Gastrocnemius medialis (tissue), 4 donors: ENCODE data around the gene CALN1. TPM values are rescaled to one million over a fixed set of nuclear protein-coding genes. Genes with fewer than 3 reads are reported as not detected.
"Not testable (repeated sequence)": the region's sequence is repeated elsewhere in the genome, so short reads cannot be mapped to it uniquely, and the experiment has no call there.

Source experiments
- ATAC-seq, 2 donors: fragments of 150-250 bp; one replicate each; pipeline ENCODE4 v1.9.1; 2016
- DNase-seq, 2 donors: peaks; one replicate each; pipeline ENCODE4 v3.0.0-alpha.2; 2019
- H3K27ac ChIP-seq, 4 donors: fragments of 200-600 bp; sonication (generic); 1 replicate in 1 of 4; 2 replicates in 3 of 4; pipeline ENCODE4 v1.5.1; 2016 to 2018; ENCODE audit warnings: mild to moderate bottlenecking in 2 of 4, moderate library complexity in 1 of 4
- H3K27me3 ChIP-seq, 3 donors: fragments of 200-600 bp; sonication (generic) in 2 of 3; 1 replicate in 1 of 3; 2 replicates in 2 of 3; pipeline versions ENCODE4 v1.5.1 to v1.6.0; 2016 to 2019; ENCODE audit warnings: mild to moderate bottlenecking in 1 of 3, moderate library complexity in 1 of 3
- H3K36me3 ChIP-seq, 2 donors: fragments of 200-600 bp; sonication (generic) in 1 of 2; one replicate each; pipeline ENCODE4 v1.5.1; 2017 to 2018
- H3K4me1 ChIP-seq, 2 donors: fragments of 200-600 bp; sonication (generic) in 1 of 2; one replicate each; pipeline ENCODE4 v1.5.1; 2016 to 2017; ENCODE audit warnings: mild to moderate bottlenecking in 2 of 2
- H3K4me3 ChIP-seq, 4 donors: fragments of 200-600 bp; sonication (generic) in 3 of 4; 1 replicate in 1 of 4; 2 replicates in 3 of 4; pipeline ENCODE4 v1.5.1; 2016 to 2019; ENCODE audit warnings: mild to moderate bottlenecking in 2 of 4
- H3K9me3 ChIP-seq, 3 donors: fragments of 200-600 bp; sonication (generic) in 2 of 3; 1 replicate in 1 of 3; 2 replicates in 2 of 3; pipeline ENCODE4 v1.5.1; 2016 to 2019
- POLR2A ChIP-seq, 2 donors: fragments of 450-650 bp; IDR thresholded peaks; one replicate each; pipeline ENCODE4 v1.6.1; 2017; ENCODE audit warnings: antibody characterized with exemption in 2 of 2, mild to moderate bottlenecking in 2 of 2, moderate library complexity in 2 of 2
- in situ Hi-C, 4 donors: fragments of 200-750 bp; cut with MboI; loops; one replicate each; pipeline versions ENCODE4 v1.15.0 to v1.8.0; 2017; ENCODE audit warnings: low sequenced_read_pairs in 4 of 4
- intact Hi-C: fragments of 100-400 bp; cut with DNase I; formaldehyde crosslinking; loops from one replicate; pipeline ENCODE4 v1.15.1; 2023; ENCODE audit warnings: low total_unique reads
- total RNA-seq, 4 donors: library from RNA; depleted of rRNA; stranded (reverse); fragments of >200 nt; gene quantifications; one replicate each; pipeline versions ENCODE4 v1.1.0 to v1.2.3, GENCODE V29; 2016
- TF ChIP-seq, protein P1 (sequence below), 5 experiments: fragments of 450-650 bp in 3 of 5; fragments of 200-600 bp in 2 of 5; sonication (generic) in 2 of 5; IDR thresholded peaks in 4 of 5; conservative IDR thresholded peaks in 1 of 5; 1 replicate in 4 of 5; 2 replicates in 1 of 5; pipeline ENCODE4 v1.5.1; 2016 to 2019; ENCODE audit warnings: antibody characterized with exemption in 5 of 5, mild to moderate bottlenecking in 3 of 5, moderate library complexity in 3 of 5

Gene CALN1
- total RNA-seq, 4 donors from 2014 or later = not detected

DNA sequence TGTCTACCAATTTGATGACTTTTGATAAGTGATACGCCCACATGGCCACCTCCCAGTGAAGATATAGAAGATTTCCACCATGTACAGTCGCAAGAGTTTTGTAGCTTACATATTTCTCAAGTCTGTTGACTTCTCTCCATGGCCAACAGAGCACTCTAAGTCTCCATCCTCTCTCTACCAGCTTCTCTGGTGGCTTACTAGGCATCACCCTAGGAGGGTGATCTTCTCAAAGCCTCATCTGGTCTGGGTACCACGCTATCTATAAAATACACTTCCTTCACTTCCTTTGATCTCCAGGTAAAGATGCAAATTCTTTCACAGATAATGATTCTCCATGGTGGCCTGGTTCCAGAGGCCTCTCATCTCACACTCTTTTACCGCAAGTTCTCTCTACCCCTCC is 49.9 kb downstream of the CALN1 start:
- Histone ChIP-seq H3K27ac (no peak overlapping the region), H3K27me3 (no peaks in the 10 kb centered on the region), H3K9me3 (no peaks in the 10 kb centered on the region), H3K4me3 (no peak overlapping the region), H3K4me1 (no peaks in the 10 kb centered on the region), H3K36me3 (no peaks in the 10 kb centered on the region)
- no peak for ATAC-seq
- in situ Hi-C loops = no loop called here
- no peak for DNase-seq
- intact Hi-C loops = no loop called here
- TF ChIP-seq, protein P1, sequence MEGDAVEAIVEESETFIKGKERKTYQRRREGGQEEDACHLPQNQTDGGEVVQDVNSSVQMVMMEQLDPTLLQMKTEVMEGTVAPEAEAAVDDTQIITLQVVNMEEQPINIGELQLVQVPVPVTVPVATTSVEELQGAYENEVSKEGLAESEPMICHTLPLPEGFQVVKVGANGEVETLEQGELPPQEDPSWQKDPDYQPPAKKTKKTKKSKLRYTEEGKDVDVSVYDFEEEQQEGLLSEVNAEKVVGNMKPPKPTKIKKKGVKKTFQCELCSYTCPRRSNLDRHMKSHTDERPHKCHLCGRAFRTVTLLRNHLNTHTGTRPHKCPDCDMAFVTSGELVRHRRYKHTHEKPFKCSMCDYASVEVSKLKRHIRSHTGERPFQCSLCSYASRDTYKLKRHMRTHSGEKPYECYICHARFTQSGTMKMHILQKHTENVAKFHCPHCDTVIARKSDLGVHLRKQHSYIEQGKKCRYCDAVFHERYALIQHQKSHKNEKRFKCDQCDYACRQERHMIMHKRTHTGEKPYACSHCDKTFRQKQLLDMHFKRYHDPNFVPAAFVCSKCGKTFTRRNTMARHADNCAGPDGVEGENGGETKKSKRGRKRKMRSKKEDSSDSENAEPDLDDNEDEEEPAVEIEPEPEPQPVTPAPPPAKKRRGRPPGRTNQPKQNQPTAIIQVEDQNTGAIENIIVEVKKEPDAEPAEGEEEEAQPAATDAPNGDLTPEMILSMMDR (IDR thresholded peaks at IDR 0.05 in 4 of 5, conservative IDR thresholded peaks at IDR 0.05 in 1 of 5) = no peak
- no peak for TF ChIP-seq POLR2A (IDR thresholded peaks at IDR 0.05)

DNA sequence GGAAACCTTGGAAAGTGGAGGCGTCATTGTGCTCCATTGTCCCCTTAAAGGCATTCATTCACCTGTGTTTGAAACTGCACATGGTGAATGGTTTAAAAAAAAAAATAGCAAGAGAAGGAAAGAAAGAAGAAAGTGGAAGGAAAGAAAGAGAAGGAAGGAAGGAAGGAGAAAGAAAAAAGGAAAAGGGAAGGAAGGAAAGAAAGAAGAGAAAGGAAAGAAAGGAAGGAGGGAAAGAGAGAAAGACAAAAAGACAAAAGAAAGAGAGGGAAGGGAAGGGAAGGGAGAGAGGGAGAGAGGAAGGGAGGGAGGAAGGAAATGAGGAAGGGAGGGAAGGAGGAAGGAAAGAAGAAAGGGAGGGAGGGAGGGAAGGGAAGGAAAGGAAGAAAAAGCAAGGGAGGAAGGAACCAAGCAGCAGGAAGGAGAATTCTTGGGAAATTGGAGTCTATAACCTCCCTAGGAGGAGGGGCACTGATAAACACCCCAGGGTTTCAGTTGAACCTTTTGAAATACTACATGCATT is 66.9 kb downstream of the CALN1 start:
- DNase-seq = no peak
- no peaks in the 10 kb centered on the region for H3K4me1 ChIP-seq

DNA sequence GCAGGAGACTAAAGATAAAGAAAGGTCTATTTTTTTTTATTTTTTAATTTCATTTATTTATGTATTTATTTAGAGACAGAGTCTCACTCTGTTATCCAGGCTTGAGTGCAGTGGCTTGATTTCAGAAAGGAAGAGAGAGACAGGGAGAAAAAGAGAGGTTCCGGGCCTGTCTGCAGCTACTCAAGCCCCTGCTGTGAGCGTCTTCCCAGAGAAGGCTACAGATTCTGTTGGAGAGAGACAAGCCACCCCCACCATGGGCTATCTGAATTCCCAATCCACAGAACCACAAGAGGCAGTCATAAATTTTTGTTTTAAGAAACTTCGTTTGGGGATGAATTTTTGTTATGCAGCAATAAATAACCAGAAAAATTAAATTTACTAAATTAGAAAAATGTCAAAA is 68.1 kb downstream of the CALN1 start:
- Histone ChIP-seq H3K9me3 (no peaks in the 10 kb centered on the region), H3K27ac (no peak overlapping the region), H3K36me3 (no peaks in the 10 kb centered on the region), H3K4me3 (no peak overlapping the region), H3K27me3 (no peaks in the 10 kb centered on the region), H3K4me1 (no peaks in the 10 kb centered on the region)
- ATAC-seq = no peak
- DNase-seq = no peak
- intact Hi-C loops (no loop called here), in situ Hi-C loops (no loop called here)
- TF ChIP-seq, protein P1 (IDR thresholded peaks at IDR 0.05 in 4 of 5, conservative IDR thresholded peaks at IDR 0.05 in 1 of 5) = no peak
- no peak for TF ChIP-seq POLR2A (IDR thresholded peaks at IDR 0.05)

More for the DNA sequence above, 66.9 kb downstream of the CALN1 start:
- Histone ChIP-seq H3K36me3 (no peaks in the 10 kb centered on the region), H3K27me3 (no peaks in the 10 kb centered on the region), H3K9me3 (no peaks in the 10 kb centered on the region), H3K4me3 (no peak overlapping the region), H3K27ac (no peak overlapping the region)
- ATAC-seq = no peak
- TF ChIP-seq POLR2A (IDR thresholded peaks at IDR 0.05) = no peak
- TF ChIP-seq, protein P1 (IDR thresholded peaks at IDR 0.05 in 4 of 5, conservative IDR thresholded peaks at IDR 0.05 in 1 of 5) = no peak
- in situ Hi-C loops = no loop called here
- intact Hi-C loops = no loop called here

DNA sequence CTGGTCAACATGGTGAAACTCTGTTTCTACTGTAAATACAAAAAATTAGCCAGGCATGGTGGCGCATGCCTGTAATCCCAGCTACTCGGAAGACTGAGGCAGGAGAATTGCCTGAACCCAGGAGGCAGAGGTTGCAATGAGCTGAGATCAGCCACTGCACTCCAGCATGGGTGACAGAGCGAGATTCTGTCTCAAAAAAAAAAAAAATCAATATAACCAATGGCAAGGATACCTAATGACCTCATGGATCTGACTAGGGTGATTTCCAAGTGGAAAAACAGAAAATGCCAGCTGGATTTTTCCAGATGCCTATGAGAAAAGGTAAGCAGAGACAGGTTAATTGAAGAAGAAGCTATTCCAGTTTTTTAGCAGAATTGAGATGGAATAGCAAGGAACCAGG is 68.8 kb downstream of the CALN1 start:
- DNase-seq, in situ Hi-C loops, H3K4me3 ChIP-seq: not testable (repeated sequence)

DNA sequence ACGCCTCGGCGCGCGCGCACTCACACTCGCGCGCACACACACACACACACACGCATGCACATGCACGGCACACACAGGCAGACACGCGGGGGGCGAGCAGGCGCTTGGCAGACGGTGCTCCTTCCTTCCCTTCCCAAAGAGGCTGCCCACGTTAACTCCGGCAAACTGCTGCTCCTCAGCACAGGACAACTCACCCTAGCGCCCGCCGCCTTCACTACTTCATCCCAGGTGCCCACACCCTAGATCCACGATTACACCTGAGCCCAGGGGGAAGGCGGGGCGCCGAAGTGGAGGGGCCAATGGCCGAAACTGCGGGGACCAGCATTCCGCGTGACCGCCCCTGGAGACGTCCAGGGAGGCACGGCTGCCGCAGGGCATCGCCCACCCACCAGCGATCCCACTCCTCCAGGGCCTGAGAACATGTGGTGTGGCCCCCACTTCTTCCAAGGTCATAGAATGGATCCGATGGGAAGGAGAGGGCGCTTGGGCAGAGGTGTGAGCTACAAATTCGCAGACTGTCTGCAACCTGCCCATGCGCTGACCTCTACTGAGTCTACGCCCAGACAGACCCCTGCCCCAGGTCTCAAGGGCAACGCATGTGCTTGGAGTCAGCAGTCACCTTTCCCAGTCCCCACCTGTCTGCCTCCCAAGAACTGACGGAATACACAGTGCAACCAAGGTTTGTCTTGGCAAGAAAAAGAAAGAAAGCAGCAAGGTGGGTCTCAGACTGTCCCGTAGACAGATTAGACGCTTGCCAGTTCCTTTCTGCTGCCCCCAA is 74.6 kb downstream of the CALN1 start:
- H3K4me1 ChIP-seq = no peaks in the 10 kb centered on the region
- in situ Hi-C loops (no loop called here), intact Hi-C loops (no loop called here)
- H3K36me3 ChIP-seq = no peaks in the 10 kb centered on the region
- no peak for DNase-seq
- TF ChIP-seq, protein P1 (IDR thresholded peaks at IDR 0.05 in 4 of 5, conservative IDR thresholded peaks at IDR 0.05 in 1 of 5) = no peak
- no peak for TF ChIP-seq POLR2A (IDR thresholded peaks at IDR 0.05)
- no peaks in the 10 kb centered on the region for H3K9me3 ChIP-seq
- ATAC-seq = no peak
- peaks cover 11 to 22% (median 17%) of the 10 kb centered on the region in 3 donors for H3K27me3 ChIP-seq
- no peak overlapping the region for H3K4me3 ChIP-seq
- no peak overlapping the region for H3K27ac ChIP-seq

More for the DNA sequence above, 68.8 kb downstream of the CALN1 start:
- H3K36me3 ChIP-seq, H3K27ac ChIP-seq, intact Hi-C loops, H3K27me3 ChIP-seq, H3K9me3 ChIP-seq, H3K4me1 ChIP-seq, ATAC-seq: not testable (repeated sequence)
